ENCODE data around the gene GAB1. TPM values are rescaled to one million over a fixed set of nuclear protein-coding genes. Genes with fewer than 3 reads are reported as not detected.
A peak's percentile ranks its signal among the peaks of the same experiment; 100 is the strongest.

Gene GAB1
- total and polyA plus RNA-seq, 2 of the 13 experiments (the other 11 are each of a cell fraction or from before 2014, with no cell fraction given), result 8.7 to 14.7 TPM

- TF ChIP-seq, protein P1, sequence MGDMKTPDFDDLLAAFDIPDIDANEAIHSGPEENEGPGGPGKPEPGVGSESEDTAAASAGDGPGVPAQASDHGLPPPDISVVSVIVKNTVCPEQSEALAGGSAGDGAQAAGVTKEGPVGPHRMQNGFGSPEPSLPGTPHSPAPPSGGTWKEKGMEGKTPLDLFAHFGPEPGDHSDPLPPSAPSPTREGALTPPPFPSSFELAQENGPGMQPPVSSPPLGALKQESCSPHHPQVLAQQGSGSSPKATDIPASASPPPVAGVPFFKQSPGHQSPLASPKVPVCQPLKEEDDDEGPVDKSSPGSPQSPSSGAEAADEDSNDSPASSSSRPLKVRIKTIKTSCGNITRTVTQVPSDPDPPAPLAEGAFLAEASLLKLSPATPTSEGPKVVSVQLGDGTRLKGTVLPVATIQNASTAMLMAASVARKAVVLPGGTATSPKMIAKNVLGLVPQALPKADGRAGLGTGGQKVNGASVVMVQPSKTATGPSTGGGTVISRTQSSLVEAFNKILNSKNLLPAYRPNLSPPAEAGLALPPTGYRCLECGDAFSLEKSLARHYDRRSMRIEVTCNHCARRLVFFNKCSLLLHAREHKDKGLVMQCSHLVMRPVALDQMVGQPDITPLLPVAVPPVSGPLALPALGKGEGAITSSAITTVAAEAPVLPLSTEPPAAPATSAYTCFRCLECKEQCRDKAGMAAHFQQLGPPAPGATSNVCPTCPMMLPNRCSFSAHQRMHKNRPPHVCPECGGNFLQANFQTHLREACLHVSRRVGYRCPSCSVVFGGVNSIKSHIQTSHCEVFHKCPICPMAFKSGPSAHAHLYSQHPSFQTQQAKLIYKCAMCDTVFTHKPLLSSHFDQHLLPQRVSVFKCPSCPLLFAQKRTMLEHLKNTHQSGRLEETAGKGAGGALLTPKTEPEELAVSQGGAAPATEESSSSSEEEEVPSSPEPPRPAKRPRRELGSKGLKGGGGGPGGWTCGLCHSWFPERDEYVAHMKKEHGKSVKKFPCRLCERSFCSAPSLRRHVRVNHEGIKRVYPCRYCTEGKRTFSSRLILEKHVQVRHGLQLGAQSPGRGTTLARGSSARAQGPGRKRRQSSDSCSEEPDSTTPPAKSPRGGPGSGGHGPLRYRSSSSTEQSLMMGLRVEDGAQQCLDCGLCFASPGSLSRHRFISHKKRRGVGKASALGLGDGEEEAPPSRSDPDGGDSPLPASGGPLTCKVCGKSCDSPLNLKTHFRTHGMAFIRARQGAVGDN (CRISPR knock-in tag; IDR thresholded peaks at IDR 0.05), result peak; percentile 75
- TF ChIP-seq YY1 (IDR thresholded peaks at IDR 0.05; ENCODE audit: insufficient read depth, insufficient replicate concordance, low read depth, low read length) (peak; percentile 39), ZNF280B (CRISPR knock-in tag; IDR thresholded peaks at IDR 0.05; ENCODE audit: borderline replicate concordance) (0 out of 2 replicates have a peak, but pooled peaks have one; percentile 29), SNAPC5 (CRISPR knock-in tag; IDR thresholded peaks at IDR 0.05; ENCODE audit: borderline replicate concordance) (no peak), PLRG1 (conservative IDR thresholded peaks at IDR 0.05) (no peak), CENPX (CRISPR knock-in tag; IDR thresholded peaks at IDR 0.05) (no peak), ARNT (IDR thresholded peaks at IDR 0.05) (no peak), SP1 (IDR thresholded peaks at IDR 0.05) (no peak), SP1 (CRISPR knock-in tag; IDR thresholded peaks at IDR 0.05) (no peak), SMYD3 (CRISPR knock-in tag; IDR thresholded peaks at IDR 0.05) (no peak), ZMAT3 (CRISPR knock-in tag; conservative IDR thresholded peaks at IDR 0.05) (peak; percentile 62; the same call in 1 of the 2 replicates), AHR (CRISPR knock-in tag; IDR thresholded peaks at IDR 0.05) (no peak), ATAD3A (CRISPR knock-in tag; IDR thresholded peaks at IDR 0.05) (no peak), ZNF205 (CRISPR knock-in tag; IDR thresholded peaks at IDR 0.05) (no peak), ZNF547 (CRISPR knock-in tag; IDR thresholded peaks at IDR 0.05) (no peak), RFX1 (IDR thresholded peaks at IDR 0.05) (no peak), GTF3A (CRISPR knock-in tag; conservative IDR thresholded peaks at IDR 0.05) (no peak), ZNF772 (CRISPR knock-in tag; IDR thresholded peaks at IDR 0.05) (peak; percentile 83; the same call in 1 of the 2 replicates), RORA (CRISPR knock-in tag; IDR thresholded peaks at IDR 0.05) (no peak), ETV6 (CRISPR knock-in tag; conservative IDR thresholded peaks at IDR 0.05) (no peak), SMAD1 (CRISPR knock-in tag; IDR thresholded peaks at IDR 0.05; ENCODE audit: borderline replicate concordance, low read depth) (peak; percentile 49; the same call in 1 of the 2 replicates), ATF1 (CRISPR knock-in tag; IDR thresholded peaks at IDR 0.05) (no peak), ELK4 (CRISPR knock-in tag; IDR thresholded peaks at IDR 0.05; ENCODE audit: borderline replicate concordance) (no peak), SUZ12 (IDR thresholded peaks at IDR 0.05; ENCODE audit: low read depth, low read length) (peak; percentile 37; the same call in 1 of the 2 replicates), HOXA5 (CRISPR knock-in tag; IDR thresholded peaks at IDR 0.05) (no peak), NCOA1 (CRISPR knock-in tag; IDR thresholded peaks at IDR 0.05) (0 out of 2 replicates have a peak, but pooled peaks have one; percentile 59), NFKBIZ (CRISPR knock-in tag; IDR thresholded peaks at IDR 0.05) (no peak)
Observed at GRCh38 chr4:143335979-143336780, 496 bp upstream of the GAB1 start (continued).
